HepG2 (cell line): ENCODE data around the gene SLC24A5.

ENCODE experiments used
- CBFB ChIP-seq: sonication (generic); formaldehyde crosslinking; IDR thresholded peaks from 2 replicates; pipeline ENCODE4 v1.4.0; 2020; ENCODE audit warnings: missing genetic modification reagents
- ELF1 ChIP-seq: sonication (generic); formaldehyde crosslinking; IDR thresholded peaks from 2 replicates; pipeline ENCODE4 v1.4.0; 2020; ENCODE audit warnings: missing genetic modification reagents
- HDAC2 ChIP-seq: sonication (generic); formaldehyde crosslinking; IDR thresholded peaks from 2 replicates; pipeline ENCODE4 v1.4.0; 2020; ENCODE audit warnings: missing genetic modification reagents
- MTF1 ChIP-seq: sonication (generic); formaldehyde crosslinking; IDR thresholded peaks from 2 replicates; pipeline ENCODE4 v1.5.0; 2020; ENCODE audit warnings: missing genetic modification reagents
- PHF8 ChIP-seq: sonication (generic); formaldehyde crosslinking; IDR thresholded peaks from 2 replicates; pipeline ENCODE4 v1.5.0; 2020; ENCODE audit warnings: missing genetic modification reagents
- POLR2AphosphoS5 ChIP-seq: IDR thresholded peaks from 2 replicates; pipeline ENCODE4 v1.6.1; 2012; ENCODE audit warnings: low read depth, low read length
- RFX3 ChIP-seq: IDR thresholded peaks from 2 replicates; pipeline ENCODE4 v1.6.1; 2016; ENCODE audit warnings: missing biosample characterization, missing genetic modification reagents
- SOX13 ChIP-seq, 3 experiments: fragments of 450-650 bp in 1 of 3; sonication (generic) in 1 of 3; formaldehyde crosslinking in 1 of 3; IDR thresholded peaks in 2 of 3; conservative IDR thresholded peaks in 1 of 3; 2 replicates each; pipeline versions ENCODE4 v1.5.0 to v1.6.1; 2016 to 2020; ENCODE audit warnings: antibody characterized with exemption in 1 of 3, mild to moderate bottlenecking in 1 of 3, missing compliant biosample characterization in 1 of 3, missing genetic modification reagents in 1 of 3, moderate library complexity in 1 of 3
- TBP ChIP-seq: sonication (generic); formaldehyde crosslinking; IDR thresholded peaks from 2 replicates; pipeline ENCODE4 v1.5.0; 2020; ENCODE audit warnings: missing genetic modification reagents
- TF ChIP-seq, protein P1 (sequence below): sonication (generic); formaldehyde crosslinking; IDR thresholded peaks from 2 replicates; pipeline ENCODE4 v1.4.0; 2020; ENCODE audit warnings: mild to moderate bottlenecking, missing genetic modification reagents

- TF ChIP-seq ELF1 (CRISPR knock-in tag) (no peak), POLR2AphosphoS5 (no peak), CBFB (CRISPR knock-in tag) (no peak), RFX3 (CRISPR knock-in tag) (no peak), HDAC2 (CRISPR knock-in tag) (no peak), PHF8 (CRISPR knock-in tag) (no peak), SOX13 (IDR thresholded peaks at IDR 0.05) (no peak), SOX13 (CRISPR knock-in tag; conservative IDR thresholded peaks at IDR 0.05 in 1 of 2, IDR thresholded peaks at IDR 0.05 in 1 of 2) (no peak), TBP (CRISPR knock-in tag) (no peak), MTF1 (no peak)
- TF ChIP-seq, protein P1, sequence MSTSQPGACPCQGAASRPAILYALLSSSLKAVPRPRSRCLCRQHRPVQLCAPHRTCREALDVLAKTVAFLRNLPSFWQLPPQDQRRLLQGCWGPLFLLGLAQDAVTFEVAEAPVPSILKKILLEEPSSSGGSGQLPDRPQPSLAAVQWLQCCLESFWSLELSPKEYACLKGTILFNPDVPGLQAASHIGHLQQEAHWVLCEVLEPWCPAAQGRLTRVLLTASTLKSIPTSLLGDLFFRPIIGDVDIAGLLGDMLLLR (CRISPR knock-in tag), result no peak
Measured at GRCh38 chr15:48145923-48146322, 25.1 kb downstream of the SLC24A5 start.
